H9 (cell line): Measurements from ENCODE around the gene ADAMTS18. TPM values are rescaled to one million over a fixed set of nuclear protein-coding genes. Genes with fewer than 3 reads are reported as not detected.

Experiments
- DNase-seq: peaks from one replicate; pipeline ENCODE4 v3.0.0-alpha.2; 2017
- H2AFZ ChIP-seq: one replicate; pipeline ENCODE4 v1.6.1; 2013; ENCODE audit warnings: mild to moderate bottlenecking, low read length, control low read depth, moderate library complexity
- H2AK5ac ChIP-seq: 2 replicates; pipeline ENCODE4 v1.6.1; 2013; ENCODE audit warnings: low read length, control low read depth, mixed read lengths; ENCODE audit not compliant: insufficient read length
- H2BK120ac ChIP-seq: one replicate; pipeline ENCODE4 v1.6.1; 2013; ENCODE audit warnings: low read depth, mild to moderate bottlenecking, low read length, control low read depth, inconsistent platforms; ENCODE audit not compliant: poor library complexity, severe bottlenecking
- H2BK12ac ChIP-seq: 2 replicates; pipeline ENCODE4 v1.6.1; 2013; ENCODE audit warnings: low read length, control low read depth, mixed read lengths, low read depth; ENCODE audit not compliant: insufficient read length
- H2BK15ac ChIP-seq: 2 replicates; pipeline ENCODE4 v1.6.1; 2013; ENCODE audit warnings: low read depth, low read length, control low read depth
- H2BK20ac ChIP-seq: one replicate; pipeline ENCODE4 v1.6.1; 2013; ENCODE audit warnings: low read depth, mild to moderate bottlenecking, low read length, control low read depth, inconsistent platforms; ENCODE audit not compliant: poor library complexity, severe bottlenecking
- H2BK5ac ChIP-seq: 2 replicates; pipeline ENCODE4 v1.6.1; 2013; ENCODE audit warnings: low read length, control low read depth, mixed read lengths; ENCODE audit not compliant: insufficient read length
- H3K14ac ChIP-seq: 2 replicates; pipeline ENCODE4 v1.6.1; 2013; ENCODE audit warnings: low read length, control low read depth; ENCODE audit not compliant: insufficient read depth
- H3K18ac ChIP-seq: 2 replicates; pipeline ENCODE4 v1.6.1; 2013; ENCODE audit warnings: low read depth, mild to moderate bottlenecking, mixed read lengths, low read length, control low read depth; ENCODE audit not compliant: insufficient read length
- H3K23ac ChIP-seq: 2 replicates; pipeline ENCODE4 v1.6.1; 2013; ENCODE audit warnings: low read length, control low read depth, mixed read lengths, low read depth; ENCODE audit not compliant: insufficient read length
- H3K23me2 ChIP-seq: 2 replicates; pipeline ENCODE4 v1.6.1; 2013; ENCODE audit warnings: low read depth, mild to moderate bottlenecking, mixed read lengths, low read length, control low read depth; ENCODE audit not compliant: insufficient read length, poor library complexity, severe bottlenecking
- H3K27ac ChIP-seq: 2 replicates; pipeline ENCODE4 v1.5.1; 2013; ENCODE audit warnings: low read length, control low read depth, mixed read lengths, low read depth; ENCODE audit not compliant: insufficient read length
- H3K27me3 ChIP-seq: 2 replicates; pipeline ENCODE4 v1.6.1; 2013; ENCODE audit warnings: low read length, control low read depth, inconsistent platforms; ENCODE audit not compliant: insufficient read depth
- H3K4ac ChIP-seq: 2 replicates; pipeline ENCODE4 v1.6.1; 2013; ENCODE audit warnings: low read depth, mild to moderate bottlenecking, control low read depth, inconsistent platforms, low read length, moderate library complexity
- H3K4me1 ChIP-seq: 2 replicates; pipeline ENCODE4 v1.6.1; 2013; ENCODE audit warnings: low read length, control low read depth, inconsistent platforms; ENCODE audit not compliant: insufficient read depth
- H3K4me2 ChIP-seq: 2 replicates; pipeline ENCODE4 v1.6.1; 2013; ENCODE audit warnings: low read length, control low read depth, mixed read lengths; ENCODE audit not compliant: insufficient read length, insufficient read depth
- H3K56ac ChIP-seq: 2 replicates; pipeline ENCODE4 v1.6.1; 2013; ENCODE audit warnings: low read depth, mild to moderate bottlenecking, mixed read lengths, low read length, control low read depth; ENCODE audit not compliant: insufficient read length
- H3K79me1 ChIP-seq: 2 replicates; pipeline ENCODE4 v1.6.1; 2013; ENCODE audit warnings: low read depth, mild to moderate bottlenecking, moderate library complexity, low read length, control low read depth, inconsistent platforms; ENCODE audit not compliant: insufficient read depth, poor library complexity, severe bottlenecking
- H3K79me2 ChIP-seq: 2 replicates; pipeline ENCODE4 v1.6.1; 2013; ENCODE audit warnings: low read length, control low read depth, inconsistent platforms; ENCODE audit not compliant: insufficient read depth
- H3K9ac ChIP-seq: 2 replicates; pipeline ENCODE4 v1.6.1; 2013; ENCODE audit warnings: low read length, control low read depth, mixed read lengths; ENCODE audit not compliant: insufficient read length; ENCODE audit errors: extremely low read depth
- H3K9me3 ChIP-seq: one replicate; pipeline ENCODE4 v1.6.1; 2013; ENCODE audit warnings: low read depth, low read length, inconsistent platforms; ENCODE audit not compliant: control insufficient read depth
- H3T11ph ChIP-seq: one replicate; pipeline ENCODE4 v1.6.1; 2013; ENCODE audit warnings: mild to moderate bottlenecking, low read length, control low read depth, inconsistent platforms
- H4K20me1 ChIP-seq: one replicate; pipeline ENCODE4 v1.6.1; 2013; ENCODE audit not compliant: control insufficient read depth, insufficient read length, insufficient read depth
- H4K5ac ChIP-seq: 2 replicates; pipeline ENCODE4 v1.6.1; 2013; ENCODE audit warnings: low read depth, mild to moderate bottlenecking, mixed read lengths, low read length, control low read depth; ENCODE audit not compliant: insufficient read length
- H4K8ac ChIP-seq: replicated peaks from 2 replicates; pipeline ENCODE4 v1.6.1; 2013; ENCODE audit warnings: low read length, control low read depth, mixed read lengths, low read depth; ENCODE audit not compliant: insufficient read length
- H4K91ac ChIP-seq: 2 replicates; pipeline ENCODE4 v1.6.1; 2013; ENCODE audit warnings: low read depth, mild to moderate bottlenecking, moderate library complexity, mixed read lengths, low read length, control low read depth; ENCODE audit not compliant: insufficient read length
- H3K27ac Mint-ChIP-seq, 3 experiments: 2 replicates in 2 of 3; 3 replicates in 1 of 3; pipeline ENCODE4 v1.8.0; 2020 to 2021; ENCODE audit warnings: mixed read lengths in 3 of 3, mild to moderate bottlenecking in 1 of 3, moderate library complexity in 1 of 3
- H3K27me3 Mint-ChIP-seq: 2 replicates; pipeline ENCODE4 v1.8.0; 2021; ENCODE audit warnings: low read depth, mild to moderate bottlenecking, moderate library complexity, mixed read lengths
- H3K36me3 Mint-ChIP-seq, 3 experiments: 2 replicates in 2 of 3; 3 replicates in 1 of 3; pipeline ENCODE4 v1.8.0; 2020 to 2021; ENCODE audit warnings: low read depth in 3 of 3, mixed read lengths in 3 of 3; ENCODE audit not compliant: insufficient read depth in 1 of 3
- H3K4me1 Mint-ChIP-seq, 2 experiments: 2 replicates each; pipeline ENCODE4 v1.8.0; 2020; ENCODE audit warnings: mixed read lengths in 2 of 2
- H3K4me3 Mint-ChIP-seq, 2 experiments: 2 replicates in 1 of 2; 3 replicates in 1 of 2; pipeline ENCODE4 v1.8.0; 2020 to 2021; ENCODE audit warnings: mild to moderate bottlenecking in 2 of 2, mixed read lengths in 2 of 2, moderate library complexity in 1 of 2
- H3K9me3 Mint-ChIP-seq, 2 experiments: 2 replicates in 1 of 2; 3 replicates in 1 of 2; pipeline ENCODE4 v1.8.0; 2020; ENCODE audit warnings: mild to moderate bottlenecking in 2 of 2, mixed read lengths in 2 of 2, moderate library complexity in 1 of 2
- CTCF ChIP-seq: fragments of 200-600 bp; sonication (generic); conservative IDR thresholded peaks from 3 replicates; pipeline ENCODE4 v1.8.0; 2021; ENCODE audit warnings: antibody characterized with exemption, mild to moderate bottlenecking
- WGBS: extraction: QIAGEN DNeasy Blood & Tissue Kit; methylation state at CpG from one replicate; pipeline ENCODE4 v1.1.7; 2013; ENCODE audit warnings: missing lambda C conversion rate, low lambda C conversion rate, mixed read lengths; ENCODE audit not compliant: insufficient read length; ENCODE audit errors: extremely low coverage; 5-methylcytosine and 5-hydroxymethylcytosine counted together
- total RNA-seq: library from RNA; stranded (reverse); gene quantifications from 2 replicates; pipeline ENCODE4 v1.2.1, GENCODE V29; 2021

ADAMTS18 gene
- total RNA-seq, 1 experiment from 2014 or later, result 0.07 TPM

- Histone ChIP-seq H2BK15ac (no peak overlapping the region), H2BK120ac (no peak overlapping the region), H3K4me1 (no peaks in the 10 kb centered on the region), H3K4ac (no peak overlapping the region), H4K20me1 (no peaks in the 10 kb centered on the region), H3K56ac (no peak overlapping the region), H3K27ac (no peak overlapping the region), H3K9me3 (no peaks in the 10 kb centered on the region), H2AFZ (no peak overlapping the region), H3K27me3 (no peaks in the 10 kb centered on the region), H3K23me2 (no peaks in the 10 kb centered on the region), H3K79me2 (no peaks in the 10 kb centered on the region), H3K18ac (no peak overlapping the region), H2BK12ac (no peak overlapping the region), H2BK5ac (no peak overlapping the region), H3K9ac (no peak overlapping the region), H4K91ac (no peak overlapping the region), H3K4me2 (no peak overlapping the region), H3T11ph (no peak overlapping the region), H2AK5ac (no peak overlapping the region), H4K5ac (no peak overlapping the region), H3K23ac (no peak overlapping the region), H2BK20ac (no peak overlapping the region), H4K8ac (no peak overlapping the region), H3K14ac (no peak overlapping the region), H3K79me1 (no peaks in the 10 kb centered on the region)
- TF ChIP-seq CTCF, result no peak
- no peak overlapping the region for H3K4me3 Mint-ChIP-seq
- no peaks in the 10 kb centered on the region; a peak in 1 of 5 replicates for H3K9me3 Mint-ChIP-seq
- H3K27me3 Mint-ChIP-seq, result no peaks in the 10 kb centered on the region; the same call in 1 of the 2 replicates
- H3K27ac Mint-ChIP-seq, result no peak overlapping the region
- no peaks in the 10 kb centered on the region for H3K36me3 Mint-ChIP-seq
- no peak for DNase-seq
- peaks cover 0 to 4% of the 10 kb centered on the region in 2 experiments; a peak in 2 of 4 replicates for H3K4me1 Mint-ChIP-seq
- WGBS, result no CpG with 5 or more reads among the region's 3 CpGs
Measured at GRCh38 chr16:77262971-77263370, 171.9 kb downstream of the ADAMTS18 start.
